Subcutaneous adipose tissue (tissue), 4 donors: ENCODE measurements around the gene MT1F. TPM values are rescaled to one million over a fixed set of nuclear protein-coding genes. Genes with fewer than 3 reads are reported as not detected.

Experiments used
- total RNA-seq, 4 donors: library from RNA; depleted of rRNA; stranded (reverse); fragments of >200 nt; gene quantifications; one replicate each; pipeline ENCODE4 v1.1.0, GENCODE V29; 2016
- TF ChIP-seq, protein P1 (sequence below): fragments of 450-650 bp; IDR thresholded peaks from one replicate; pipeline ENCODE4 v1.5.1; 2016; ENCODE audit warnings: low read depth, mild to moderate bottlenecking, control low read depth, antibody characterized with exemption, moderate library complexity

MT1F gene
- total RNA-seq, 4 donors from 2014 or later: 9.2 to 55.1 (median 11.8) TPM

DNA sequence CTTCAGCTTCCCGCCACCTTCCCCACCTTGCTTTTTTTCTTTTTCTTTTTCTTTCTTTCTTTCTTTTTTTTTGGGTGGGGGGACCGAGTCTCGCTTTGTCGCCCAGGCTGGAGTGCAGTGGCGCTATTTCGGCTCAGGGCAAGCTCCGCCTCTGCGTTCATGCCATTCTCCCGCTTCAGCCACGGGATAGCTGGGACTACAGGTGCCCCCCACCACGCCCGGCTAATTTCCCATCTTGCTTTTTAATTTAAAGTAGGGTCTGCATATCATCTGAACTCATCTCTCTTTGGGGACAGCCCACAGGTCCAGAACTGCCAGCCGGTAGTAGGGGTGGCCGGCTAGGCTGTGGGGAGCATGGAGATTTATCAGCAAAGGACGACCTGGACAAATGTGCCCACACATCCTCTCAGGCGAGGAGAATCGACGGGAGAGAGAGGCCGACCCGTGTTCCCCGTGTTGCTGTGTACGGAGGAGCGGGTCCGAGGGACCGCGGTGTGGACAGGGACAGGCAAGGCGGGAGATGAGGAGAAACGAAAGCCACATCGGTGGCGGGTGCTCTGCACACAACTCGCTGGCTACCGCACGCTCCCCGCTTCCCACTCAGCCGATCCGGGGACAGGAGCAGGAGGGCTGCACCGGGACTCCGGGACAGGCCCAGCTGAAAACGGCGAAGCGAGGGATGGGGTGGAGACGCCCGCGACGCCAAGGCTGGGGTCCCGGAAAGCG lies 22.9 kb upstream of the MT1F start:
- TF ChIP-seq, protein P1, sequence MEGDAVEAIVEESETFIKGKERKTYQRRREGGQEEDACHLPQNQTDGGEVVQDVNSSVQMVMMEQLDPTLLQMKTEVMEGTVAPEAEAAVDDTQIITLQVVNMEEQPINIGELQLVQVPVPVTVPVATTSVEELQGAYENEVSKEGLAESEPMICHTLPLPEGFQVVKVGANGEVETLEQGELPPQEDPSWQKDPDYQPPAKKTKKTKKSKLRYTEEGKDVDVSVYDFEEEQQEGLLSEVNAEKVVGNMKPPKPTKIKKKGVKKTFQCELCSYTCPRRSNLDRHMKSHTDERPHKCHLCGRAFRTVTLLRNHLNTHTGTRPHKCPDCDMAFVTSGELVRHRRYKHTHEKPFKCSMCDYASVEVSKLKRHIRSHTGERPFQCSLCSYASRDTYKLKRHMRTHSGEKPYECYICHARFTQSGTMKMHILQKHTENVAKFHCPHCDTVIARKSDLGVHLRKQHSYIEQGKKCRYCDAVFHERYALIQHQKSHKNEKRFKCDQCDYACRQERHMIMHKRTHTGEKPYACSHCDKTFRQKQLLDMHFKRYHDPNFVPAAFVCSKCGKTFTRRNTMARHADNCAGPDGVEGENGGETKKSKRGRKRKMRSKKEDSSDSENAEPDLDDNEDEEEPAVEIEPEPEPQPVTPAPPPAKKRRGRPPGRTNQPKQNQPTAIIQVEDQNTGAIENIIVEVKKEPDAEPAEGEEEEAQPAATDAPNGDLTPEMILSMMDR: no peak

DNA sequence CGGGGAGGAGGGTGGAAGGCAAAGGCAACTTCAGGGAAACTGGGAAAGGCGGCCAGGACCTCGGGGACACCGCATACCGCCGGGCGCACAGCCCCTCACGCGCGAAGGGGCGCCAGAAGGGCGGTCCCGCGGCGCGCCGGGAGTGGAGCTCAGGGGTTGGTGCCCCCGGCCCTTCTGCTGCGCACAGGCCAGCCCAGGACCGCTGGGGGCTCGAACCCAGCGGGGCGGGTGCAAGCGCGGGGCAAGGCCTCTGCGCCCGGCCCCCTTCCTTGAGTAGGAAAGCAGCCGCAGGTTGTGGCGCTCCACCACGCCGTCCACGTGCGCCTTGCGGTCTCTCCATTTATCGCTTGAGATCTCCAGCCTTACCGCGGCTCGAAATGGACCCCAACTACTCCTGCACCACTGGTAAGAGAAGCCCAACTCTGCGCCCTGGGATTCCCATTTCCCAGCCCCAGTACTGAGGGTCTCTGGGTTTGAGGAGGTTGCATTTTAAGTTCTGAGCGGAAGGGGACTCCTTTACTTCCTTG lies 22.3 kb upstream of the MT1F start:
- TF ChIP-seq, protein P1: no peak

DNA sequence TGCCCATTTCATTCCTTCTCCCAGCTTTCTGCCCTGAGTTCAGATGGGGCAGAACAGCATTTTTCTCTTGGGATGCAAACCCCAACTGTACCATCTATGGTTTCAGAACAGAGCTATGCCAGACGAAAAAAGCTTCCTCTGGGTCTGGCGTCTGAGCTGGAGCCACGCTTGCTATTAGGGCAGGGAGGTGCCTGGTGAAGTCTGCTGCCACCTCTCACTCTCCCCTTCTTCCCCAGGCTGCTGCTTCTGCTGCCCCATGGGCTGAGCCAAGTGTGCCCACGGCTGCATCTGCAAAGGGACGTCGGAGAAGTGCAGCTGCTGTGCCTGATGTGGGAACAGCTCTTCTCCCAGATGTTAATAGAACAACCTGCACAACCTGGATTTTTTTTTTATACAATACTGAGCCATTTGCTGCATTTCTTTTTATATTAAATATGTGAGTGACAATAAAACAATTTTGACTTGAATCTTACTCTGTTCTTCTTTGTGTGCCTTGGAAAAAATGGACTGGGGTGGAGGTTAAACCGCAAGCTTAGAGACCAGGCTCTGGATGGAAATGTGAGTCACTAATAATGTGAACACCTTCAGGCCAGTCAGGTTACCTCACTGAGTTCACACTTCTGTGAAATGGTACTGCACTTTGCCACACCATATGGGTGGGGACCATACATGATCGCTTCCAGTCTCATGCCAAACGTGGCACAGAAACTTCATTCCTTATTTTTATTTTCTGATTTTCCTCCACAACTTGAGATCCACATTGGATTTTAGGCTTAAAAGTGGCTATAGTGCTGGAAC lies 20.9 kb upstream of the MT1F start:
- TF ChIP-seq, protein P1: no peak

DNA sequence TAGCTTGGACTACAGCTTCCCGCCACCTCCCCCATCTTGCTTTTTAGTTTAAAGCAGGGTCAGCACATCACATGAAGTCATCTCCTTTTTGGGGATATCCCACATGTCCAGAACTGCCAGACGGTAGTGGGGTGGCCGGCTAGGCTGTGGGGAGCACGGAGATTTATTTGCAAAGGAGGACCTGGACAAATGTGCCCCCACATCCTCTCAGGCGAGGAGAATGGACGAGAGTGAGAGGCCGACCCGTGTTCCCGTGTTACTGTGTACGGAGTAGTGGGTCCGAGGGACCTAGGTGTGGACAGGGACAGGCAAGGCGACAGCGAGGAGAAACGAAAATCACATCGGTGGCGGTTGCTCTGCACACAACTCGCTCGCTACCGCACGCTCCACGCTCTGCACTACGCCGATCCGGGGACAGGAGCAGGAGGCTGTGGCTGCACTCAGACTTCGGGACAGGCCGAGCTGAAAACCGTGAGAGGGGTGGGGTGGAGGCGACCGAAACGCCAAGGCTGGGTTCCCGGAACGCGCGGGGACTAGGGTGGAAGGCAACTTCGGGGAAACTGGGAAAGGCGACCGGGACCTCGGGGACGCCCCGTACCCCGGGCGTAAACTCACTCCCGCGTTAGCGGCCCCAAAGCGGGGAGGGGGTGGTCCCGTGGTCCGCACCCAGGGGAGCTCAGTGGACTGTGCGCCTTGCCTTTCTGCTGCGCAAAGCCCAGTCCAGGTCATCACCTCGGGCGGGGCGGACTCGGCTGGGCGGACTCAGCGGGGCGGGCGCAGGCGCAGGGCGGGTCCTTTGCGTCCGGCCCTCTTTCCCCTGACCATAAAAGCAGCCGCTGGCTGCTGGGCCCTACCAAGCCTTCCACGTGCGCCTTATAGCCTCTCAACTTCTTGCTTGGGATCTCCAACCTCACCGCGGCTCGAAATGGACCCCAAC lies 19.7 kb upstream of the MT1F start, which contains the start of gene MT1A:
MT1A (plus strand) TSS at position 853 of the 937 bp plus-strand sequence; CDS start at position 926, 73 bp downstream.
- TF ChIP-seq, protein P1: no peak

DNA sequence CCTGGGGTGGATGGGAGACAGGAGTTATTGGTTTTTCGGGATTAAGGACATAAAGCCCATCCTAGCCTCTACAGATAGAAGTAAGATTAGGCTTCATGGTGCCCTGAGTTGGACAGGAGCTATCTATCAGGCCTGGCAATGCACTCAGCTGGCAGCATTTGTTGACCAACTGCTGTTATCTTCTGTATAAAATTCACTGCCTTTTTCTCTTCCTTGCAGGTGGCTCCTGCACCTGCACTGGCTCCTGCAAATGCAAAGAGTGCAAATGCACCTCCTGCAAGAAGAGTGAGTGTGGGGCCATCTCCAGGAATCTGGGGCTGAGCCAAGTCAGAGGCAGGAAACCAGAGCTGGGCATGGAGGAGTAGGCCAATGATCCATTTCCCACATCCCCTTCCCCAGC lies 18.7 kb upstream of the MT1F start:
- TF ChIP-seq, protein P1: no peak

DNA sequence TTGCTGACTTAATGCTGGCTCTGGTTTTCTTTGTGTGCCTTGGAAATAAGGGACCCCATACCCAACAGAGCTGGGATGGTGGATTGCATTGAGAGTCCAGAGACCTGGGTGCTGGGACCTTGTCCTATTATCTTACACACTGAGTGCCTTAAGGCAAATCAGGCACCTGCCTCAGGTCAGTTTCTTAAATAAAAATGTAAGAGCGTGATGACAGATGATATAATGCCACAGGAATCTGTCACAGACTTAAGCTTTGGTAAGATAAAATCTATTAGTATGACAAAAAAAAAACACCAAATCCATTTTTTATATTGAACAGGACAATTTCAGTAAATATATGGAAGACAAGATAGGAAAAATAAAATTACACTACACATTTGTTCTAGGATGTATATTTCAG lies 17.7 kb upstream of the MT1F start:
- TF ChIP-seq, protein P1: no peak
